CD4-positive, alpha-beta T cell treated with Interleukin-2 at 100 ng/mL for 4 hours (primary cell): ENCODE measurements around the gene GPSM1.
A peak's percentile ranks its signal among the peaks of the same experiment; 100 is the strongest.

ENCODE experiments used
- DNase-seq: peaks from one replicate; pipeline ENCODE4 v3.0.0-alpha.2; 2020; ENCODE audit warnings: low spot score

The GPSM1 gene

GRCh38 chr9:136332482-136332983 lies 5.2 kb downstream of the GPSM1 start:
- no peak for DNase-seq

- DNase-seq, result no peak
These were observed 5.7 kb downstream of the GPSM1 start for GRCh38 chr9:136333045-136333444.

GRCh38 chr9:136333486-136333885 lies 6.1 kb downstream of the GPSM1 start:
- no peak for DNase-seq

GRCh38 chr9:136334541-136334940 lies 7.2 kb downstream of the GPSM1 start:
- no peak for DNase-seq

GRCh38 chr9:136335296-136336155 lies 8.2 kb downstream of the GPSM1 start:
- no peak for DNase-seq

- no peak for DNase-seq
These were observed 9.0 kb downstream of the GPSM1 start for GRCh38 chr9:136336156-136336870.

- DNase-seq, result no peak
These were observed 9.5 kb downstream of the GPSM1 start for GRCh38 chr9:136336881-136337280.

- DNase-seq, result no peak
These were observed 10.4 kb downstream of the GPSM1 start for GRCh38 chr9:136337416-136338395.

GRCh38 chr9:136338511-136338910 lies 11.2 kb downstream of the GPSM1 start:
- no peak for DNase-seq

GRCh38 chr9:136339173-136339957 lies 12.0 kb downstream of the GPSM1 start:
- peak; percentile 32 for DNase-seq

GRCh38 chr9:136339958-136340310 lies 12.6 kb downstream of the GPSM1 start:
- DNase-seq, result no peak

- no peak for DNase-seq
These were observed 13.2 kb downstream of the GPSM1 start for GRCh38 chr9:136340356-136341041.

GRCh38 chr9:136341042-136341655 lies 13.8 kb downstream of the GPSM1 start:
- DNase-seq, result no peak

- DNase-seq, result no peak
These were observed 14.4 kb downstream of the GPSM1 start for GRCh38 chr9:136341769-136342168.

GRCh38 chr9:136342181-136343120 lies 15.1 kb downstream of the GPSM1 start:
- DNase-seq, result peak; percentile 45

- DNase-seq, result no peak
These were observed 16.0 kb downstream of the GPSM1 start for GRCh38 chr9:136343121-136343883.

- no peak for DNase-seq
These were observed 16.5 kb downstream of the GPSM1 start for GRCh38 chr9:136343884-136344269.
